Hematopoietic multipotent progenitor cell treated with erythropoietin and hydrocortisone succinate and interleukin-3 and kit ligand, for 15 days (in vitro differentiated cells): ENCODE data around the gene ENOPH1.
"Not testable (repeated sequence)": the region's sequence is repeated elsewhere in the genome, so short reads cannot be mapped to it uniquely, and the experiment has no call there.

Source experiments
- DNase-seq: peaks from one replicate; pipeline ENCODE4 v3.0.0-alpha.2; 2015; ENCODE audit warnings: low spot score

The ENOPH1 gene

GRCh38 chr4:82430193-82430963 is at the start of gene ENOPH1, which contains the start of gene HNRNPDL:
Gene ENOPH1, plus strand, starts transcription at chr4:82430590. Its CDS starts 240 bp downstream, at chr4:82430830.
Gene HNRNPDL, minus strand, starts transcription at chr4:82430462. Its CDS starts 772 bp downstream, at chr4:82429690.
- peak; percentile 94 for DNase-seq

GRCh38 chr4:82380831-82381230 is 49.6 kb upstream of the ENOPH1 start:
- DNase-seq = no peak

- no peak for DNase-seq
Observed at GRCh38 chr4:82381235-82381634, 49.2 kb upstream of the ENOPH1 start.

GRCh38 chr4:82381661-82382296 is 48.6 kb upstream of the ENOPH1 start:
- DNase-seq = no peak

- no peak for DNase-seq
Observed at GRCh38 chr4:82382751-82383150, 47.6 kb upstream of the ENOPH1 start.

- DNase-seq = not testable (repeated sequence)
Observed at GRCh38 chr4:82386312-82386711, 44.1 kb upstream of the ENOPH1 start.

- no peak for DNase-seq
Observed at GRCh38 chr4:82388405-82388804, 42.0 kb upstream of the ENOPH1 start.

GRCh38 chr4:82390061-82390460 is 40.3 kb upstream of the ENOPH1 start:
- DNase-seq = not testable (repeated sequence)

GRCh38 chr4:82394896-82395295 is 35.5 kb upstream of the ENOPH1 start:
- DNase-seq = no peak

- no peak for DNase-seq
Observed at GRCh38 chr4:82397527-82397926, 32.9 kb upstream of the ENOPH1 start.

- no peak for DNase-seq
Observed at GRCh38 chr4:82398263-82398662, 32.1 kb upstream of the ENOPH1 start.

- DNase-seq = no peak
Observed at GRCh38 chr4:82401600-82401999, 28.8 kb upstream of the ENOPH1 start.

GRCh38 chr4:82402196-82402775 is 28.1 kb upstream of the ENOPH1 start:
- no peak for DNase-seq

- no peak for DNase-seq
Observed at GRCh38 chr4:82403725-82404124, 26.7 kb upstream of the ENOPH1 start.

- not testable (repeated sequence) for DNase-seq
Observed at GRCh38 chr4:82415061-82415460, 15.3 kb upstream of the ENOPH1 start.

- DNase-seq = no peak
Observed at GRCh38 chr4:82415922-82416365, 14.4 kb upstream of the ENOPH1 start.

GRCh38 chr4:82419451-82419850 is 10.9 kb upstream of the ENOPH1 start:
- no peak for DNase-seq

GRCh38 chr4:82421796-82422560 is 8.4 kb upstream of the ENOPH1 start:
- DNase-seq = no peak

GRCh38 chr4:82422616-82423015 is 7.8 kb upstream of the ENOPH1 start:
- DNase-seq = no peak

- no peak for DNase-seq
Observed at GRCh38 chr4:82423245-82424054, 6.9 kb upstream of the ENOPH1 start.

- no peak for DNase-seq
Observed at GRCh38 chr4:82425478-82425877, 4.9 kb upstream of the ENOPH1 start.
